HEK293 (cell line): Measurements from ENCODE around the gene SLC2A3.
A peak's percentile ranks its signal among the peaks of the same experiment; 100 is the strongest.
"Not testable (repeated sequence)": the region's sequence is repeated elsewhere in the genome, so short reads cannot be mapped to it uniquely, and the experiment has no call there.

ENCODE experiments used
- CTCF ChIA-PET: fragments of 350-600 bp; formaldehyde crosslinking; extraction: SDS; loops from one replicate; lab custom pipeline; 2021; ENCODE audit warnings: antibody characterized with exemption; lab: Yijun Ruan, JAX
- POLR2A ChIA-PET: fragments of 300-600 bp; formaldehyde crosslinking; extraction: SDS; loops from one replicate; lab custom pipeline; 2020; ENCODE audit warnings: antibody characterized with exemption, inconsistent platforms; lab: Yijun Ruan, JAX
- H3K27ac ChIP-seq: fragments of 200-500 bp; sonication (Bioruptor generic); 2 replicates; pipeline ENCODE4 v1.5.1; 2014; ENCODE audit warnings: low read depth, low read length, control low read depth, inconsistent platforms; ENCODE audit errors: extremely low read depth
- H3K36me3 ChIP-seq, 2 experiments: fragments of 200-500 bp in 1 of 2; sonication (Bioruptor generic) in 1 of 2; 1 replicate in 1 of 2; 2 replicates in 1 of 2; pipeline ENCODE4 v1.5.1; 2014 to 2017; ENCODE audit warnings: inconsistent platforms in 2 of 2, low read length in 2 of 2; ENCODE audit not compliant: control insufficient read depth in 2 of 2, insufficient read depth in 1 of 2
- H3K4me1 ChIP-seq: fragments of 200-500 bp; sonication (Bioruptor generic); 2 replicates; pipeline ENCODE4 v1.5.1; 2014; ENCODE audit warnings: mild to moderate bottlenecking, low read length, inconsistent platforms; ENCODE audit not compliant: control insufficient read depth, insufficient read depth
- H3K4me3 ChIP-seq: 2 replicates; pipeline ENCODE4 v1.5.1; 2011; ENCODE audit warnings: low read depth, mild to moderate bottlenecking, control low read depth, low read length, moderate library complexity
- H3K9me3 ChIP-seq: fragments of 200-500 bp; sonication (Bioruptor generic); 2 replicates; pipeline ENCODE4 v1.5.1; 2014; ENCODE audit warnings: low read depth, low read length, inconsistent platforms; ENCODE audit not compliant: control insufficient read depth, insufficient read depth
- TSHZ1 ChIP-seq: fragments of 450-650 bp; formaldehyde crosslinking; IDR thresholded peaks from 2 replicates; pipeline ENCODE4 v1.5.1; 2016; ENCODE audit warnings: missing biosample characterization, missing genetic modification characterization, borderline replicate concordance
- ZBTB26 ChIP-seq: fragments of 450-650 bp; formaldehyde crosslinking; optimal IDR thresholded peaks from 2 replicates; pipeline ENCODE3; 2016; ENCODE audit warnings: missing biosample characterization, mild to moderate bottlenecking, missing genetic modification characterization
- ZFP69B ChIP-seq: fragments of 450-650 bp; formaldehyde crosslinking; IDR thresholded peaks from 2 replicates; pipeline ENCODE4 v1.5.1; 2016; ENCODE audit warnings: missing biosample characterization, missing genetic modification characterization
- ZNF202 ChIP-seq: fragments of 450-650 bp; formaldehyde crosslinking; IDR thresholded peaks from 2 replicates; pipeline ENCODE4 v1.5.1; 2016; ENCODE audit warnings: missing biosample characterization, missing genetic modification characterization, borderline replicate concordance
- ZNF239 ChIP-seq: fragments of 450-650 bp; formaldehyde crosslinking; IDR thresholded peaks from 2 replicates; pipeline ENCODE4 v1.5.1; 2016; ENCODE audit warnings: missing biosample characterization, missing genetic modification characterization
- ZNF248 ChIP-seq: fragments of 450-650 bp; formaldehyde crosslinking; IDR thresholded peaks from 2 replicates; pipeline ENCODE4 v1.5.1; 2017; ENCODE audit warnings: missing biosample characterization, missing genetic modification characterization
- ZNF426 ChIP-seq: fragments of 450-650 bp; formaldehyde crosslinking; IDR thresholded peaks from 2 replicates; pipeline ENCODE4 v1.5.1; 2017; ENCODE audit warnings: missing biosample characterization, missing genetic modification characterization, mild to moderate bottlenecking, inconsistent platforms, moderate library complexity
- ZNF510 ChIP-seq: fragments of 450-650 bp; formaldehyde crosslinking; IDR thresholded peaks from 2 replicates; pipeline ENCODE4 v1.5.1; 2018; ENCODE audit warnings: mild to moderate bottlenecking, missing genetic modification characterization, missing biosample characterization; ENCODE audit not compliant: insufficient replicate concordance
- ZNF623 ChIP-seq: fragments of 450-650 bp; formaldehyde crosslinking; IDR thresholded peaks from 2 replicates; pipeline ENCODE4 v1.5.1; 2016; ENCODE audit warnings: missing biosample characterization, missing genetic modification characterization
- ZNF747 ChIP-seq: fragments of 450-650 bp; formaldehyde crosslinking; IDR thresholded peaks from 2 replicates; pipeline ENCODE4 v1.5.1; 2016; ENCODE audit warnings: missing biosample characterization, missing genetic modification characterization

Gene SLC2A3

DNA sequence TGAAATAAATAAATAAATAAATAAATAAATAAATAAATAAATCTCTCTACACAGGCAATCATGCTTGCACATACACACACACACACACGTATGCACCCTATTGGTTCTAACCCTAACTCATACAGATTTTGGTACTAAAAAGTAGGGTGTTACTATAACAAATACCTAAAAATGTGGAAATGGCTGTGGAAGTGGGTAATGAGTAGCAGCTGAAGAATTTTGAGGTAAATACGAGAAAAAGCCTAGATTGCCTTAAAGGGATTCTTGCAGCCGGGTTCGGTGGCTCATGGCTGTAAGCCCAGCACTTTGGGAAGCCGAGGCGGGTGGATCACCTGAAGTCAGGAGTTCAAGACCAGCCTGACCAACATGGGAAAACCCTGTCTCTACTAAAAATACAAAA, 15.7 kb upstream of the SLC2A3 start:
- ChIA-PET POLR2A (no interaction called here), CTCF (interaction anchor here (0.6 kb wide), 1 partner anchor 44 kb away, joined by 3 read pairs; no protein-coding TSS in a partner anchor)

GRCh38 chr12:7950230-7950943, 14.4 kb upstream of the SLC2A3 start:
- not testable (repeated sequence) for H3K9me3 ChIP-seq, H3K36me3 ChIP-seq, H3K27ac ChIP-seq, H3K4me3 ChIP-seq, H3K4me1 ChIP-seq
- CTCF ChIA-PET, result interaction anchor here (0.5 kb wide), 1 partner anchor 20 kb away, joined by 5 read pairs; no protein-coding TSS in a partner anchor
- POLR2A ChIA-PET, result interaction anchor here (0.8 kb wide), 1 partner anchor 14 kb away, joined by 9 read pairs; no protein-coding TSS in a partner anchor

More for the DNA sequence above, 15.7 kb upstream of the SLC2A3 start:
- Histone ChIP-seq H3K4me3 (no peak overlapping the region), H3K9me3 (no peaks in the 10 kb centered on the region), H3K27ac (no peak overlapping the region), H3K4me1 (no peaks in the 10 kb centered on the region), H3K36me3 (no peaks in the 10 kb centered on the region)
- TF ChIP-seq TSHZ1 (tag by site-specific recombination) (no peak), ZNF426 (tag by site-specific recombination) (peak; percentile 16; the same call in 1 of the 2 replicates)

DNA sequence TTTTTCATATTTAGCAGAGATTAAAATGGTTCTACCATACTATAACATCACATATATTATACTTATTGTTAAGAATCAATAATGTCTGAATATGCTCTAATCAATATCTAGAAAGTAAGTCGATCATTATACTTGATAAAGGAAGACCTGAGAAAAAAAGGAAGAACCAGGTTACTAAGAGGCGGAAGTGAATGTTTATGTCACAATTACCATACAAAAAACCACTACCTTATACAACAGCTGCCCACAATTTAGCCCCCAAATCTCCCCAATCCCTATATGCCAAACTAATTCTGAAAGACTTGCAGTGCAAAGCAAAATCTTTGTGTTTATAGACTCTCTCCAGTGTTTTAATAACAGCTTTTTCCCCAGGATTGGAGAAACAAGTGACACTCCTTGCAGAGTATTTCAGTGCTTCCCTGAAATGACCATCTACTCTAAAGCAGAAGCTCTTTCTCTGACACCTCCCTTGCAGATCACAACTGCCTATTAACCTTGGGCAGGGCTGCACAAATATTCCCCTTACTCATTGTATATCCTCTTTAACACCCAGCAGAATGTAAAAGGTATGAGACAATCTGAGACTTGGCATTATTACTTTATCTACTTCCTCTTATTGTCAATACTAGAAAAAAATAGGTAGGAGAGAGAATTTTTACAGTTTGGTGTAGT, 12.7 kb upstream of the SLC2A3 start:
- Histone ChIP-seq H3K27ac (no peak overlapping the region), H3K4me1 (no peaks in the 10 kb centered on the region), H3K4me3 (no peak overlapping the region), H3K36me3 (no peaks in the 10 kb centered on the region), H3K9me3 (no peaks in the 10 kb centered on the region)
- CTCF ChIA-PET, result interaction anchor here (0.6 to 1.3 kb wide), 5 partner anchors 10 to 625 kb away, joined by 3 to 5 read pairs (median 3); no protein-coding TSS in a partner anchor
- POLR2A ChIA-PET, result no interaction called here
- TF ChIP-seq ZFP69B (tag by site-specific recombination) (no peak), ZNF248 (tag by site-specific recombination) (no peak), ZNF239 (tag by site-specific recombination) (no peak), TSHZ1 (tag by site-specific recombination) (no peak), ZNF202 (tag by site-specific recombination) (no peak), ZNF510 (tag by site-specific recombination) (no peak), ZNF747 (tag by site-specific recombination) (no peak), ZNF623 (no peak), ZBTB26 (tag by site-specific recombination) (no peak)
